ENCODE data around the gene CHN2.

GRCh38 chr7:29479301-29480200 is 285.0 kb downstream of the CHN2 start:
- TF ChIP-seq POLR2A (IDR thresholded peaks at IDR 0.05; ENCODE audit: low read length) (no peak), CTCF (IDR thresholded peaks at IDR 0.05) (no peak), EP300 (IDR thresholded peaks at IDR 0.05) (no peak), USF2 (IDR thresholded peaks at IDR 0.05) (no peak)

Measured in A549 (cell line).